Globus pallidus (tissue), 1 donor: ENCODE measurements around the gene ELK3.

Experiments used
- DNase-seq: peaks from one replicate; pipeline ENCODE4 v3.0.0-alpha.2; 2015; ENCODE audit warnings: low spot score

ELK3 gene

DNA sequence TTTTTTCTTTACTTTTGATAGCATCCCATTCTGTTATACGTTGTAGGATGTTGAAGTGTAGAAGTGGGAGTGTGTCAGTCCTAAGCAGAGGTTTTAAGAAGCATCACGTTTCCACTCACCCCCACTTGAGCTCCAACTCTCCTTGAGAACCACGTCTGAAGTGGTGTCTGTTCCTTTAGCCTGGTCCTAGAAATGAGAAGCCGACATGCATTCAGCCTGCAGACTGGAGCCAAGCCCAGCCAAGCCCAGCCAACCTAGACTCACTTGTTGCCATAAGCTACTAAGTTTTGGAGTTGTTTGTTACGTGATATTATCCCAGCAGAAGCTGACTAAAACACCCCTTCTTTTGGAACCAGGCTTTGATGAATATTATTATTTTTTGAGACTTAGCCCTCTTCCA, 4.4 kb upstream of the ELK3 start:
- DNase-seq: no peak

- no peak for DNase-seq
Measured at GRCh38 chr12:96190413-96191108, 3.6 kb upstream of the ELK3 start.

GRCh38 chr12:96192926-96193573, 1.1 kb upstream of the ELK3 start:
- no peak for DNase-seq

GRCh38 chr12:96194576-96194889, 358 bp downstream of the ELK3 start:
- DNase-seq: no peak

GRCh38 chr12:96194971-96195844, 1.0 kb downstream of the ELK3 start:
- no peak for DNase-seq

- no peak for DNase-seq
Measured at GRCh38 chr12:96195845-96196451, 1.8 kb downstream of the ELK3 start.

DNA sequence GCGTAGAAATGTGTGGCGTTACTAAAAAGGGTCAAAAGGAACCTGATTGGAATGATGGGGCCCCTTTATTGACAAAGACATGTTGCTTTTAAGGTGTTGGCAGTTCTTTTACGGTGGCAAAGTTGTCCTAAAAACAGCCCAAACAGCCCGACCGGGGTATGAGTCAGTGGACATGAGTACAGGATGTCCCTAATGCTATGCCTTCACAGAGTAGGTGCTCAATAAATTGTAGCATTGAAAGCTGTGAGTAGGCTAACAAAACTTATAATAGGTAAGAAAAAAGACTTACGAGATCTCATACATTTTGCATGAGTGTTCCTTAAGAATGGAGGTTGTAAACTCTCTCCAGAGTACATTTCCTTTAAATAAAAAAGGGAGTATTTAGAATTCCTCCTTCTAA, 2.6 kb downstream of the ELK3 start:
- DNase-seq: no peak

GRCh38 chr12:96197503-96198272, 3.5 kb downstream of the ELK3 start:
- no peak for DNase-seq

GRCh38 chr12:96198965-96199364, 4.8 kb downstream of the ELK3 start:
- no peak for DNase-seq

- no peak for DNase-seq
Measured at GRCh38 chr12:96199464-96199863, 5.3 kb downstream of the ELK3 start.

GRCh38 chr12:96201272-96202227, 7.4 kb downstream of the ELK3 start:
- DNase-seq: no peak

- DNase-seq: no peak
Measured at GRCh38 chr12:96204381-96204780, 10.2 kb downstream of the ELK3 start.

GRCh38 chr12:96205908-96206307, 11.7 kb downstream of the ELK3 start:
- no peak for DNase-seq

- DNase-seq: no peak
Measured at GRCh38 chr12:96206936-96207662, 12.9 kb downstream of the ELK3 start.

DNA sequence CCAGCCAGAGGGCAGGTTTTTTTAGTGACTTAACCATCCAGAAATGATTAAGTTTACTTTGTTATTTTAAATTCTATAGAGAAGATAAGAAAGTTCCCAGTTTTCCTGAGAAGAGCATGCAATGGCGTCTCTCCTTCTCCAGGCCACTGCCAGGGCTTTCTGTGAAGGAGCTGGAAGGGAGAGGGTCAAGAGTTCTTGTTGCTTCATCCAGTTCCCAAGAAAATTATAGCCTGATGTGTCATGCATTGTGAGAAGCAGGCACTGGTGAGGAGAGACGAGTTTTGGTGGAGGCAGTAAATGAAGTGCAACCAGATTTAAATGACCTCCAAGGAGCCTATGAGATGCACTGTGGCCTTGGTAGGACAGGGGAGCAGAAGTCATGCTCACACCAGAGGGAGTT, 14.2 kb downstream of the ELK3 start:
- no peak for DNase-seq

- DNase-seq: no peak
Measured at GRCh38 chr12:96208801-96209549, 14.8 kb downstream of the ELK3 start.

- DNase-seq: no peak
Measured at GRCh38 chr12:96210376-96211055, 16.3 kb downstream of the ELK3 start.

- no peak for DNase-seq
Measured at GRCh38 chr12:96211988-96212387, 17.8 kb downstream of the ELK3 start.
